Left colon (tissue), 2 donors: Measurements from ENCODE around the gene UBE2E1. TPM values are rescaled to one million over a fixed set of nuclear protein-coding genes. Genes with fewer than 3 reads are reported as not detected.
"Not testable (repeated sequence)": the region's sequence is repeated elsewhere in the genome, so short reads cannot be mapped to it uniquely, and the experiment has no call there.

ENCODE experiments used
- ATAC-seq: fragments of 200-7000 bp; cut with Tn5 transposase; one replicate; pipeline ENCODE4 v1.9.1; 2020; ENCODE audit warnings: mild to moderate bottlenecking, moderate library complexity
- DNase-seq, 2 donors: peaks; one replicate each; pipeline ENCODE4 v3.0.0-alpha.2; 2020
- intact Hi-C, 2 donors: fragments of 100-400 bp; cut with DNase I in 1 of 2; cut with micrococcal nuclease in 1 of 2; formaldehyde crosslinking; loops; one replicate each; pipeline versions ENCODE4 v1.11.2 to v1.14.0; 2022; cut with DNase I, micrococcal nuclease
- total RNA-seq, 2 donors: library from RNA; stranded (reverse); fragmentation: NEBNext Ultra II Directional; extraction: Animal tissue kit (Norgen Biotek cat#: 25700); gene quantifications; one replicate each; pipeline ENCODE4 v1.2.1, GENCODE V29; 2021
- donor health status: DM: no; HTN: no; CAD: no.
- donor health status: DM: yes; HTN: yes; CAD: no.

The UBE2E1 gene
- total RNA-seq, 2 donors from 2014 or later, result 65.6 to 96.3 TPM

GRCh38 chr3:23871361-23871760 is 65.6 kb downstream of the UBE2E1 start:
- ATAC-seq, DNase-seq, intact Hi-C loops: not testable (repeated sequence)

GRCh38 chr3:23872330-23872729 is 66.6 kb downstream of the UBE2E1 start:
- ATAC-seq (no peak), DNase-seq (no peak)
- intact Hi-C loops, result no loop called here

GRCh38 chr3:23873941-23874340 is 68.2 kb downstream of the UBE2E1 start:
- ATAC-seq (no peak), DNase-seq (no peak)
- intact Hi-C loops, result no loop called here

- ATAC-seq (no peak), DNase-seq (no peak)
- intact Hi-C loops, result no loop called here
These were observed 68.8 kb downstream of the UBE2E1 start for GRCh38 chr3:23874359-23875112.

- ATAC-seq (no peak), DNase-seq (no peak)
- intact Hi-C loops, result no loop called here
These were observed 69.5 kb downstream of the UBE2E1 start for GRCh38 chr3:23875113-23875725.

- intact Hi-C loops, result no loop called here
- no peak for DNase-seq
- no peak for ATAC-seq
These were observed 71.2 kb downstream of the UBE2E1 start for GRCh38 chr3:23876923-23877322.

GRCh38 chr3:23877329-23877980 is 71.7 kb downstream of the UBE2E1 start:
- intact Hi-C loops, result no loop called here
- ATAC-seq, result no peak
- DNase-seq, result no peak

GRCh38 chr3:23879485-23879884 is 73.7 kb downstream of the UBE2E1 start:
- intact Hi-C loops, result no loop called here
- DNase-seq (no peak), ATAC-seq (no peak)

GRCh38 chr3:23880703-23881339 is 75.1 kb downstream of the UBE2E1 start:
- ATAC-seq (peak; percentile 34), DNase-seq (no peak)
- intact Hi-C loops, result loop anchor here in 1 of 2 donors (10.0 kb wide), 1 partner anchor 354 kb away; no protein-coding TSS in a partner anchor

- DNase-seq, ATAC-seq: not testable (repeated sequence)
- intact Hi-C loops, result loop anchor here in 1 of 2 donors (10.0 kb wide), 1 partner anchor 353 kb away; no protein-coding TSS in a partner anchor
These were observed 76.2 kb downstream of the UBE2E1 start for GRCh38 chr3:23881993-23882392.

- DNase-seq, result no peak
- intact Hi-C loops, result loop anchor here in 1 of 2 donors (10.0 kb wide), 1 partner anchor 352 kb away; no protein-coding TSS in a partner anchor
- ATAC-seq, result peak; percentile 14
These were observed 76.7 kb downstream of the UBE2E1 start for GRCh38 chr3:23882487-23882918.

GRCh38 chr3:23884481-23884880 is 78.7 kb downstream of the UBE2E1 start:
- DNase-seq (no peak), ATAC-seq (no peak)
- intact Hi-C loops, result loop anchor here in 1 of 2 donors (10.0 kb wide), 1 partner anchor 350 kb away; no protein-coding TSS in a partner anchor

GRCh38 chr3:23885210-23885609 is 79.5 kb downstream of the UBE2E1 start:
- intact Hi-C loops, result loop anchor here in 1 of 2 donors (10.0 kb wide), 1 partner anchor 350 kb away; no protein-coding TSS in a partner anchor
- ATAC-seq (no peak), DNase-seq (no peak)

GRCh38 chr3:23886311-23886710 is 80.6 kb downstream of the UBE2E1 start:
- ATAC-seq, result no peak
- intact Hi-C loops, result loop anchor here in 1 of 2 donors (10.0 kb wide), 1 partner anchor 348 kb away; no protein-coding TSS in a partner anchor
- DNase-seq, result no peak

GRCh38 chr3:23888617-23889228 is 83.0 kb downstream of the UBE2E1 start:
- DNase-seq, result no peak
- intact Hi-C loops, result loop anchor here in 1 of 2 donors (10.0 kb wide), 1 partner anchor 346 kb away; no protein-coding TSS in a partner anchor
- ATAC-seq, result peak; percentile 48

- no peak for ATAC-seq
- no peak for DNase-seq
- intact Hi-C loops, result loop anchor here in 1 of 2 donors (10.0 kb wide), 1 partner anchor 345 kb away; no protein-coding TSS in a partner anchor
These were observed 83.6 kb downstream of the UBE2E1 start for GRCh38 chr3:23889386-23889785.

GRCh38 chr3:23889950-23890349 is 84.2 kb downstream of the UBE2E1 start:
- intact Hi-C loops, result loop anchor here in 1 of 2 donors (10.0 kb wide), 1 partner anchor 345 kb away; no protein-coding TSS in a partner anchor
- DNase-seq (no peak), ATAC-seq (no peak)
